SH-SY5Y (cell line): ENCODE results near the gene DLGAP4.

Experiments
- GATA2 ChIP-seq: IDR thresholded peaks from 2 replicates; pipeline ENCODE4 v1.6.1; 2011; ENCODE audit warnings: mild to moderate bottlenecking, low read depth, low read length
- GATA3 ChIP-seq: IDR thresholded peaks from 2 replicates; pipeline ENCODE4 v1.6.1; 2011; ENCODE audit warnings: low read depth, mild to moderate bottlenecking, low read length, moderate library complexity

- TF ChIP-seq GATA2 (no peak), GATA3 (no peak)
Observed at GRCh38 chr20:36462440-36463211, 156.5 kb downstream of the DLGAP4 start.
